ENCODE results near the gene CCNF. TPM values are rescaled to one million over a fixed set of nuclear protein-coding genes. Genes with fewer than 3 reads are reported as not detected.

Gene CCNF
- total and polyA plus RNA-seq, 2 of the 4 experiments (the other 2 are of a cell fraction), result 8.2 to 20.1 TPM

DNA sequence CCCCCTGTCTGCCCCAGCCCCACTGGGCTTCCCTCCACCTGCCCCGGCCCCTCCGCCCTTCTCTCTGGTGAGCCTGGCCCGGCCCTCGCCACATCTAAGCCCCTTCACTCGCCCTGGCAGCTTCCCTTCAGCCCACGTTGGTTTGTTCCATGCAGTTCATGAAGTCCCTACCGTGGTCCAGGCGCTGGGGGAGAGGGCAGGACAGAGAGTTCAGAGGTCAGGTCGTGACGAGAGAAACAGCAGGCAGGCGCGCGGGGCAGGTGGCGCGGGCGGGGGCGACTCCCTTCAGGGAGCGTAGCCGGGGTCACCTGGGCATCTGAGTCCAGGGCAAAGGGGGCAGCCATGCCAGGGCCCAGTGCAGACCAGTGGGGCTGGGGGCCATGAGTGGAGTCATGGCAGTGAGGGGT is 21.7 kb downstream of the CCNF start:
- 96% methylated on average over 4 of the region's 19 CpGs; no CpG with 5 or more reads in 1 of the 2 experiments for WGBS, 2 experiments (ENCODE audit: extremely low coverage in 2 of 2, insufficient read length in 1 of 2)
- CTCF ChIA-PET, result no interaction called here

More for the DNA sequence above, 21.7 kb downstream of the CCNF start:
- BruUV-seq (replicated peaks), result no TSS peak
- intact Hi-C loops (cut with micrococcal nuclease) (no loop called here), dilution Hi-C loops (cut with HindIII; ENCODE audit: low sequenced_read_pairs, unreplicated experiment) (no loop called here), in situ Hi-C loops (cut with MboI; ENCODE audit: low sequenced_read_pairs) (no loop called here)
- Histone ChIP-seq H2BK15ac (ENCODE audit: low read depth, low read length) (no peak overlapping the region), H3K4me3 (ENCODE audit: insufficient read depth, low read depth, low read length) (no peak overlapping the region), H2AK5ac (ENCODE audit: low read depth, low read length) (no peak overlapping the region), H4K20me1 (ENCODE audit: insufficient read depth, low read length) (peaks cover 24% of the 10 kb centered on the region), H3K36me3 (ENCODE audit: control insufficient read depth, insufficient read depth, low read length) (peaks cover 34% of the 10 kb centered on the region), H4K5ac (ENCODE audit: low read depth, low read length) (no peak overlapping the region), H3K9me3 (ENCODE audit: control insufficient read depth, insufficient read depth, low read length) (no peaks in the 10 kb centered on the region), H2BK5ac (ENCODE audit: low read depth, low read length, poor library complexity, severe bottlenecking) (no peak overlapping the region), H2BK20ac (ENCODE audit: low read depth, low read length) (no peak overlapping the region), H3K9me1 (ENCODE audit: insufficient read depth, low read length) (peaks cover 20% of the 10 kb centered on the region), H3K27me3 (ENCODE audit: control insufficient read depth, insufficient read depth, low read length) (no peaks in the 10 kb centered on the region), H4K91ac (ENCODE audit: insufficient read depth, low read depth, low read length) (no peak overlapping the region), H3K4me2 (ENCODE audit: low read depth, low read length) (no peak overlapping the region), H2AK9ac (replicated peaks; ENCODE audit: low read depth, low read length, poor library complexity) (no peak overlapping the region), H3K18ac (ENCODE audit: low read depth, low read length) (no peak overlapping the region), H3K9ac (ENCODE audit: low read depth, low read length) (no peak overlapping the region), H4K8ac (ENCODE audit: low read depth in 2 of 2, low read length in 2 of 2) (no peak overlapping the region), H2BK120ac (ENCODE audit: low read depth, low read length) (no peak overlapping the region), H2AFZ (replicated peaks; ENCODE audit: low read length, poor library complexity) (no peak overlapping the region), H3K4me1 (ENCODE audit: control insufficient read depth, insufficient read depth, low read length) (peaks cover 5% of the 10 kb centered on the region), H3K14ac (replicated peaks; ENCODE audit: low read depth, low read length) (no peak overlapping the region), H3K23ac (ENCODE audit: low read depth, low read length) (no peak overlapping the region), H3K56ac (ENCODE audit: extremely low read depth, insufficient read depth, low read length) (no peak overlapping the region), H3K4ac (ENCODE audit: low read depth, low read length) (no peak overlapping the region), H3K27ac (ENCODE audit: insufficient read depth, low read length) (no peak overlapping the region), H3K79me1 (ENCODE audit: low read depth in 1 of 2, low read length in 2 of 2) (peaks cover 11 to 61% of the 10 kb centered on the region in 2 experiments)
- no peak for ATAC-seq (ENCODE audit: low read depth)
- POLR2A ChIA-PET (ENCODE audit: unreplicated experiment), result no interaction called here
- no peak for DNase-seq
- TF ChIP-seq RFX5 (IDR thresholded peaks at IDR 0.05; ENCODE audit: low read depth, low read length) (no peak), POLR2A (IDR thresholded peaks at IDR 0.05; ENCODE audit: low read depth, low read length) (no peak), MAFK (IDR thresholded peaks at IDR 0.05; ENCODE audit: low read depth, low read length) (no peak), CHD1 (IDR thresholded peaks at IDR 0.05; ENCODE audit: low read depth, low read length) (no peak), CEBPB (IDR thresholded peaks at IDR 0.05; ENCODE audit: low read depth, low read length) (no peak), BHLHE40 (IDR thresholded peaks at IDR 0.05; ENCODE audit: low read depth, low read length) (no peak), RAD21 (IDR thresholded peaks at IDR 0.05; ENCODE audit: low read length) (no peak), MXI1 (IDR thresholded peaks at IDR 0.05; ENCODE audit: borderline replicate concordance, low read depth, low read length) (no peak), MAZ (IDR thresholded peaks at IDR 0.05; ENCODE audit: borderline replicate concordance, low read depth, low read length) (no peak), FOS (IDR thresholded peaks at IDR 0.05; ENCODE audit: low read depth, low read length) (no peak), RCOR1 (IDR thresholded peaks at IDR 0.05; ENCODE audit: insufficient replicate concordance, low read length) (no peak), SMC3 (IDR thresholded peaks at IDR 0.05; ENCODE audit: low read depth, low read length) (no peak), NFE2L2 (IDR thresholded peaks at IDR 0.05; ENCODE audit: low read depth, low read length) (no peak)
- TF ChIP-seq, protein P1, sequence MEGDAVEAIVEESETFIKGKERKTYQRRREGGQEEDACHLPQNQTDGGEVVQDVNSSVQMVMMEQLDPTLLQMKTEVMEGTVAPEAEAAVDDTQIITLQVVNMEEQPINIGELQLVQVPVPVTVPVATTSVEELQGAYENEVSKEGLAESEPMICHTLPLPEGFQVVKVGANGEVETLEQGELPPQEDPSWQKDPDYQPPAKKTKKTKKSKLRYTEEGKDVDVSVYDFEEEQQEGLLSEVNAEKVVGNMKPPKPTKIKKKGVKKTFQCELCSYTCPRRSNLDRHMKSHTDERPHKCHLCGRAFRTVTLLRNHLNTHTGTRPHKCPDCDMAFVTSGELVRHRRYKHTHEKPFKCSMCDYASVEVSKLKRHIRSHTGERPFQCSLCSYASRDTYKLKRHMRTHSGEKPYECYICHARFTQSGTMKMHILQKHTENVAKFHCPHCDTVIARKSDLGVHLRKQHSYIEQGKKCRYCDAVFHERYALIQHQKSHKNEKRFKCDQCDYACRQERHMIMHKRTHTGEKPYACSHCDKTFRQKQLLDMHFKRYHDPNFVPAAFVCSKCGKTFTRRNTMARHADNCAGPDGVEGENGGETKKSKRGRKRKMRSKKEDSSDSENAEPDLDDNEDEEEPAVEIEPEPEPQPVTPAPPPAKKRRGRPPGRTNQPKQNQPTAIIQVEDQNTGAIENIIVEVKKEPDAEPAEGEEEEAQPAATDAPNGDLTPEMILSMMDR (conservative IDR thresholded peaks at IDR 0.05; ENCODE audit: low read depth, low read length), result no peak
- TF ChIP-seq, protein P2, sequence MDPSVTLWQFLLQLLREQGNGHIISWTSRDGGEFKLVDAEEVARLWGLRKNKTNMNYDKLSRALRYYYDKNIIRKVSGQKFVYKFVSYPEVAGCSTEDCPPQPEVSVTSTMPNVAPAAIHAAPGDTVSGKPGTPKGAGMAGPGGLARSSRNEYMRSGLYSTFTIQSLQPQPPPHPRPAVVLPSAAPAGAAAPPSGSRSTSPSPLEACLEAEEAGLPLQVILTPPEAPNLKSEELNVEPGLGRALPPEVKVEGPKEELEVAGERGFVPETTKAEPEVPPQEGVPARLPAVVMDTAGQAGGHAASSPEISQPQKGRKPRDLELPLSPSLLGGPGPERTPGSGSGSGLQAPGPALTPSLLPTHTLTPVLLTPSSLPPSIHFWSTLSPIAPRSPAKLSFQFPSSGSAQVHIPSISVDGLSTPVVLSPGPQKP (IDR thresholded peaks at IDR 0.05; ENCODE audit: borderline replicate concordance, low read depth, low read length), result no peak
- TF ChIP-seq, protein P3, sequence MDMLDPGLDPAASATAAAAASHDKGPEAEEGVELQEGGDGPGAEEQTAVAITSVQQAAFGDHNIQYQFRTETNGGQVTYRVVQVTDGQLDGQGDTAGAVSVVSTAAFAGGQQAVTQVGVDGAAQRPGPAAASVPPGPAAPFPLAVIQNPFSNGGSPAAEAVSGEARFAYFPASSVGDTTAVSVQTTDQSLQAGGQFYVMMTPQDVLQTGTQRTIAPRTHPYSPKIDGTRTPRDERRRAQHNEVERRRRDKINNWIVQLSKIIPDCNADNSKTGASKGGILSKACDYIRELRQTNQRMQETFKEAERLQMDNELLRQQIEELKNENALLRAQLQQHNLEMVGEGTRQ (IDR thresholded peaks at IDR 0.05; ENCODE audit: low read depth, low read length), result no peak

Data from IMR-90 (cell line).